Naive thymus-derived CD4-positive, alpha-beta T cell (primary cell): Measurements from ENCODE around the gene IL9. TPM values are rescaled to one million over a fixed set of nuclear protein-coding genes. Genes with fewer than 3 reads are reported as not detected.

Source experiments
- ATAC-seq: fragments of 150-1000 bp; cut with Tn5 transposase; 2 replicates; pipeline ENCODE4 v1.10.0; 2021; ENCODE audit warnings: mild to moderate bottlenecking, moderate library complexity
- CTCF ChIA-PET: fragments of 350-600 bp; sonication (Branson Sonifier 250); formaldehyde crosslinking; loops from one replicate; lab custom pipeline; 2021; ENCODE audit warnings: antibody characterized with exemption; lab: Charles Lee
- POLR2A ChIA-PET: fragments of 350-600 bp; sonication (Branson Sonifier 250); formaldehyde crosslinking; loops from one replicate; lab custom pipeline; 2021; ENCODE audit warnings: antibody characterized with exemption, inconsistent platforms; lab: Charles Lee
- DNase-seq, 9 donors: peaks; one replicate each; pipeline versions ENCODE4 v3.0.0 to v3.0.0-alpha.2; 2020 to 2022; ENCODE audit warnings: mixed read lengths in 1 of 9
- H3K27ac ChIP-seq: one replicate; pipeline ENCODE4 v1.7.0; 2013; ENCODE audit warnings: mild to moderate bottlenecking, low read depth, low read length, moderate library complexity
- H3K27me3 ChIP-seq, 2 donors: one replicate each; pipeline ENCODE4 v1.7.0; 2013; ENCODE audit warnings: low read length in 2 of 2, mild to moderate bottlenecking in 2 of 2, moderate library complexity in 2 of 2; ENCODE audit not compliant: control insufficient read depth in 2 of 2, insufficient read depth in 2 of 2
- H3K36me3 ChIP-seq, 3 experiments: 1 replicate in 2 of 3; 2 replicates in 1 of 3; pipeline ENCODE4 v1.7.0; 2013; ENCODE audit warnings: low read length in 3 of 3, mild to moderate bottlenecking in 3 of 3, moderate library complexity in 1 of 3; ENCODE audit not compliant: insufficient read depth in 3 of 3, control insufficient read depth in 2 of 3
- H3K4me1 ChIP-seq, 2 donors: one replicate each; pipeline ENCODE4 v1.7.0; 2013; ENCODE audit warnings: low read length in 2 of 2, mild to moderate bottlenecking in 2 of 2, moderate library complexity in 1 of 2; ENCODE audit not compliant: control insufficient read depth in 2 of 2, insufficient read depth in 2 of 2
- H3K4me3 ChIP-seq: 2 replicates; pipeline ENCODE4 v1.7.0; 2013; ENCODE audit warnings: mild to moderate bottlenecking, low read length
- H3K9me3 ChIP-seq, 3 experiments: 1 replicate in 2 of 3; 2 replicates in 1 of 3; pipeline ENCODE4 v1.7.0; 2013; ENCODE audit warnings: low read length in 3 of 3; ENCODE audit not compliant: control insufficient read depth in 2 of 3
- H3K27ac Mint-ChIP-seq, 9 donors: one replicate each; pipeline ENCODE4 v1.8.0; 2020 to 2022; ENCODE audit warnings: mixed read lengths in 9 of 9, mild to moderate bottlenecking in 8 of 9, moderate library complexity in 5 of 9, inconsistent platforms in 2 of 9
- H3K27me3 Mint-ChIP-seq, 5 donors: one replicate each; pipeline ENCODE4 v1.8.0; 2021 to 2022; ENCODE audit warnings: mixed read lengths in 5 of 5, mild to moderate bottlenecking in 1 of 5
- H3K36me3 Mint-ChIP-seq, 5 donors: one replicate each; pipeline ENCODE4 v1.8.0; 2020 to 2022; ENCODE audit warnings: mixed read lengths in 5 of 5, mild to moderate bottlenecking in 3 of 5, inconsistent platforms in 1 of 5
- H3K4me1 Mint-ChIP-seq, 7 donors: one replicate each; pipeline ENCODE4 v1.8.0; 2020 to 2022; ENCODE audit warnings: mixed read lengths in 7 of 7, mild to moderate bottlenecking in 3 of 7, inconsistent platforms in 1 of 7
- H3K4me3 Mint-ChIP-seq, 10 donors: one replicate each; pipeline ENCODE4 v1.8.0; 2020 to 2022; ENCODE audit warnings: mild to moderate bottlenecking in 10 of 10, mixed read lengths in 10 of 10, moderate library complexity in 6 of 10, inconsistent platforms in 2 of 10
- H3K9me3 Mint-ChIP-seq, 11 donors: one replicate each; pipeline ENCODE4 v1.8.0; 2020 to 2022; ENCODE audit warnings: mixed read lengths in 11 of 11, mild to moderate bottlenecking in 4 of 11, inconsistent platforms in 1 of 11, moderate library complexity in 1 of 11
- intact Hi-C, 2 donors: fragments of 100-400 bp; cut with micrococcal nuclease; formaldehyde crosslinking; loops; one replicate each; pipeline ENCODE4 v1.15.1; 2023
- polyA plus RNA-seq, 2 donors: library from polyadenylated mRNA; unstranded; fragments of 300-500 nt; fragmentation: Illumina TruSeq; gene quantifications; one replicate each; pipeline ENCODE4 v1.2.3, GENCODE V29; 2021
- total RNA-seq, 6 experiments: library from RNA in 5 of 6; stranded (reverse) in 5 of 6; gene quantifications; 1 replicate in 5 of 6; 2 replicates in 1 of 6; pipeline ENCODE4 v1.2.3 and lab custom pipeline; 2021 to 2026

The IL9 gene
- total and polyA plus RNA-seq, 7 experiments from 2014 or later: 0.70 TPM; not detected in 6

- POLR2A ChIA-PET: no interaction called here
These were observed 39.3 kb upstream of the IL9 start for GRCh38 chr5:135934939-135935338.

GRCh38 chr5:135930949-135931295 is 35.3 kb upstream of the IL9 start:
- intact Hi-C loops: no loop called here
- peaks cover 0 to 3% of the 10 kb centered on the region in 2 donors for H3K27me3 ChIP-seq
- H3K4me3 Mint-ChIP-seq: no peak overlapping the region
- DNase-seq (no peak), ATAC-seq (no peak)
- H3K27me3 Mint-ChIP-seq: peaks cover 49 to 61% (median 60%) of the 10 kb centered on the region in 5 donors
- no peaks in the 10 kb centered on the region for H3K4me1 ChIP-seq
- H3K36me3 Mint-ChIP-seq: peaks cover 0 to 4% (median 0%) of the 10 kb centered on the region in 5 donors
- ChIA-PET CTCF (no interaction called here), POLR2A (no interaction called here)
- no peak overlapping the region for H3K4me3 ChIP-seq
- no peaks in the 10 kb centered on the region for H3K36me3 ChIP-seq
- peaks cover 0 to 7% (median 3%) of the 10 kb centered on the region in 11 donors for H3K9me3 Mint-ChIP-seq
- H3K27ac Mint-ChIP-seq: no peak overlapping the region
- H3K27ac ChIP-seq: no peak overlapping the region
- H3K9me3 ChIP-seq: no peaks in the 10 kb centered on the region
- H3K4me1 Mint-ChIP-seq: peaks cover 0 to 1% (median 0%) of the 10 kb centered on the region in 7 donors

More at GRCh38 chr5:135934939-135935338, 39.3 kb upstream of the IL9 start:
- Mint-ChIP-seq H3K4me1 (no peaks in the 10 kb centered on the region), H3K27ac (no peak overlapping the region), H3K36me3 (peaks cover 0 to 4% (median 0%) of the 10 kb centered on the region in 5 donors), H3K9me3 (peaks cover 0 to 4% (median 0%) of the 10 kb centered on the region in 11 donors), H3K4me3 (no peak overlapping the region), H3K27me3 (peaks cover 23 to 42% (median 27%) of the 10 kb centered on the region in 5 donors)
- no peaks in the 10 kb centered on the region for H3K36me3 ChIP-seq
- ATAC-seq (no peak), DNase-seq (no peak)
- CTCF ChIA-PET: no interaction called here
- no peaks in the 10 kb centered on the region for H3K27me3 ChIP-seq
- no peak overlapping the region for H3K4me3 ChIP-seq
- no peaks in the 10 kb centered on the region for H3K9me3 ChIP-seq
- intact Hi-C loops: no loop called here
- H3K27ac ChIP-seq: no peak overlapping the region
- no peaks in the 10 kb centered on the region for H3K4me1 ChIP-seq

GRCh38 chr5:135930029-135930948 is 34.6 kb upstream of the IL9 start:
- H3K9me3 Mint-ChIP-seq: peaks cover 0 to 7% (median 3%) of the 10 kb centered on the region in 11 donors
- H3K4me3 Mint-ChIP-seq: peak overlapping the region in 2 of 10 donors; percentile 23 to 40
- H3K27me3 ChIP-seq: peaks cover 0 to 3% of the 10 kb centered on the region in 2 donors
- H3K4me1 ChIP-seq: no peaks in the 10 kb centered on the region
- no peak for ATAC-seq
- H3K36me3 ChIP-seq: no peaks in the 10 kb centered on the region
- no peak overlapping the region for H3K27ac Mint-ChIP-seq
- H3K4me3 ChIP-seq: no peak overlapping the region
- no peaks in the 10 kb centered on the region for H3K9me3 ChIP-seq
- H3K4me1 Mint-ChIP-seq: peaks cover 0 to 1% (median 0%) of the 10 kb centered on the region in 7 donors
- intact Hi-C loops: no loop called here
- no peak overlapping the region for H3K27ac ChIP-seq
- H3K27me3 Mint-ChIP-seq: peaks cover 46 to 66% (median 58%) of the 10 kb centered on the region in 5 donors
- CTCF ChIA-PET: no interaction called here
- POLR2A ChIA-PET: no interaction called here
- H3K36me3 Mint-ChIP-seq: peaks cover 0 to 4% (median 0%) of the 10 kb centered on the region in 5 donors
- no peak for DNase-seq

- Mint-ChIP-seq H3K4me1 (peaks cover 0 to 3% (median 0%) of the 10 kb centered on the region in 7 donors), H3K27ac (no peak overlapping the region), H3K36me3 (peaks cover 0 to 4% (median 0%) of the 10 kb centered on the region in 5 donors), H3K4me3 (no peak overlapping the region), H3K9me3 (peaks cover 0 to 4% (median 0%) of the 10 kb centered on the region in 11 donors), H3K27me3 (peaks cover 29 to 48% (median 46%) of the 10 kb centered on the region in 5 donors)
- CTCF ChIA-PET: no interaction called here
- DNase-seq (no peak), ATAC-seq (no peak)
- Histone ChIP-seq H3K27me3 (peaks cover 0 to 4% of the 10 kb centered on the region in 2 donors), H3K9me3 (no peaks in the 10 kb centered on the region), H3K27ac (no peak overlapping the region), H3K4me3 (no peak overlapping the region), H3K4me1 (peaks cover 0 to 6% of the 10 kb centered on the region in 2 donors), H3K36me3 (no peaks in the 10 kb centered on the region)
- POLR2A ChIA-PET: no interaction called here
- intact Hi-C loops: no loop called here
These were observed 25.7 kb upstream of the IL9 start for GRCh38 chr5:135921388-135921787.

GRCh38 chr5:135920199-135920598 is 24.6 kb upstream of the IL9 start:
- ATAC-seq (no peak), DNase-seq (no peak)
- Mint-ChIP-seq H3K4me3 (no peak overlapping the region), H3K27ac (no peak overlapping the region), H3K27me3 (peaks cover 23 to 45% (median 39%) of the 10 kb centered on the region in 5 donors), H3K4me1 (peaks cover 0 to 3% (median 0%) of the 10 kb centered on the region in 7 donors), H3K9me3 (peaks cover 0 to 4% (median 0%) of the 10 kb centered on the region in 11 donors), H3K36me3 (peaks cover 0 to 4% (median 0%) of the 10 kb centered on the region in 5 donors)
- no peak overlapping the region for H3K27ac ChIP-seq
- H3K36me3 ChIP-seq: no peaks in the 10 kb centered on the region
- no peak overlapping the region for H3K4me3 ChIP-seq
- ChIA-PET CTCF (no interaction called here), POLR2A (no interaction called here)
- H3K9me3 ChIP-seq: no peaks in the 10 kb centered on the region
- intact Hi-C loops: no loop called here
- peaks cover 0 to 4% of the 10 kb centered on the region in 2 donors for H3K27me3 ChIP-seq
- peaks cover 0 to 10% of the 10 kb centered on the region in 2 donors for H3K4me1 ChIP-seq

- H3K27ac ChIP-seq: no peak overlapping the region
- Mint-ChIP-seq H3K4me3 (no peak overlapping the region), H3K4me1 (peaks cover 0 to 3% (median 0%) of the 10 kb centered on the region in 7 donors), H3K9me3 (peaks cover 0 to 4% (median 0%) of the 10 kb centered on the region in 11 donors), H3K36me3 (peaks cover 0 to 4% (median 0%) of the 10 kb centered on the region in 5 donors), H3K27me3 (peaks cover 32 to 38% (median 35%) of the 10 kb centered on the region in 5 donors), H3K27ac (no peak overlapping the region)
- POLR2A ChIA-PET: no interaction called here
- H3K9me3 ChIP-seq: no peaks in the 10 kb centered on the region
- CTCF ChIA-PET: no interaction called here
- no peaks in the 10 kb centered on the region for H3K27me3 ChIP-seq
- peak; percentile 16 for ATAC-seq
- intact Hi-C loops: no loop called here
- no peak overlapping the region for H3K4me3 ChIP-seq
- H3K36me3 ChIP-seq: no peaks in the 10 kb centered on the region
- H3K4me1 ChIP-seq: peaks cover 0 to 10% of the 10 kb centered on the region in 2 donors
- no peak for DNase-seq
These were observed 21.1 kb upstream of the IL9 start for GRCh38 chr5:135916638-135917263.
